VCaP (cell line): ENCODE measurements around the gene CIDEB.

ENCODE experiments used
- H3K27ac ChIP-seq: fragments of 450-650 bp; 2 replicates; pipeline ENCODE4 v1.5.1; 2017
- CTCF ChIP-seq: fragments of 450-650 bp; conservative IDR thresholded peaks from 2 replicates; pipeline ENCODE4 v1.5.1; 2017; ENCODE audit warnings: mild to moderate bottlenecking, moderate library complexity

The CIDEB gene

GRCh38 chr14:24282736-24283135 is 25.0 kb downstream of the CIDEB start:
- no peak for TF ChIP-seq CTCF
- H3K27ac ChIP-seq, result no peak overlapping the region

- no peak overlapping the region for H3K27ac ChIP-seq
- TF ChIP-seq CTCF, result no peak
Observed at GRCh38 chr14:24281636-24282035, 26.1 kb downstream of the CIDEB start.

GRCh38 chr14:24280797-24281460 is 26.8 kb downstream of the CIDEB start:
- no peak overlapping the region for H3K27ac ChIP-seq
- TF ChIP-seq CTCF, result no peak

GRCh38 chr14:24279301-24280186 is 28.2 kb downstream of the CIDEB start:
- H3K27ac ChIP-seq, result no peak overlapping the region
- TF ChIP-seq CTCF, result 0 out of 2 replicates have a peak, but pooled peaks have one; percentile 5

DNA sequence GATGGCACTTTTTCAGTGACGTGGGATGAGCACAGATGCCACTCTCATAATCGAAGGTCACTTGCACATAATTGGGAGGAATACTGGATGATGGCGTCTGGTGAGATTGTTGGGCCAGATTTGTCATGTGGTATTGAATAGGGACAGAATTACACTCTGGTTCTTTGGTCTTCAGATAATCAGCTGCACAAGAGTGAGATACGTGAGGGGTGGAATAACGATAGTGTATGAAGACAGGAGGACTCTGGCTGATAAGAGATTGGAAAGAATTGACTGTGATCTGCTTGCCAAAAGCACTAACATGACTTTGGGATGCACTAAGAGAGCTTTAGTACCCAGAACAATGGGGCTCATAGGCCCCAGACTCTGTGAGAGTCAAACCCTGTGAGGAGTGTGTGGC is 29.4 kb downstream of the CIDEB start:
- no peak for TF ChIP-seq CTCF
- H3K27ac ChIP-seq, result no peak overlapping the region

- no peak overlapping the region for H3K27ac ChIP-seq
- no peak for TF ChIP-seq CTCF
Observed at GRCh38 chr14:24277606-24278321, 30.0 kb downstream of the CIDEB start.

DNA sequence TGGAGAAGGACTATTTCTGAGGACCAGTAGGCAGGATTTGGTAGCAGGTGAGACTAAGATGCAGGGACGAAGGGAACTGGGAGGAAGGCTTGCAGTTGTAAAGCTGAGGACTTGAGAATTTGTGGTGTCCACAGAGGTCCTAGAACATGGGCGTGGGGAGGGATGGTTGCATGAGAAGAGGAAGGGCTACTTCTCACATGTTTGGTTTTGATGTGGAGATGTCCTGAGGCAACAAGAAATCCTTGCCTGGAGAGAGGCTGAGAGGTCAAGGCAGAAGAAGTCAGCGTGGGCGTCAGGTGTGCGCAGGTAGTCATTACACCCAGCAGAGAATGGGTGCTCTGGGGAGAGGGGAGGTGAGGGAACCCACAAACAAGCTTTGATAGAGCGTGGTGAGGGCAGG is 30.7 kb downstream of the CIDEB start:
- H3K27ac ChIP-seq, result no peak overlapping the region
- TF ChIP-seq CTCF, result no peak
